Right atrium auricular region (tissue), 2 donors: ENCODE measurements around the gene RAB3C. TPM values are rescaled to one million over a fixed set of nuclear protein-coding genes. Genes with fewer than 3 reads are reported as not detected.

Experiments used
- DNase-seq: peaks from one replicate; pipeline ENCODE4 v3.0.0-alpha.2; 2019; ENCODE audit warnings: low spot score
- H3K27ac ChIP-seq, 2 donors: fragments of 200-600 bp; sonication (generic); 1 replicate in 1 of 2; 2 replicates in 1 of 2; pipeline ENCODE4 v1.5.1; 2016 to 2019
- H3K27me3 ChIP-seq, 2 donors: fragments of 200-600 bp; sonication (generic); one replicate each; pipeline versions ENCODE4 v1.5.1 to v1.6.0; 2017 to 2019
- H3K36me3 ChIP-seq: fragments of 200-600 bp; sonication (generic); one replicate; pipeline ENCODE4 v1.5.1; 2016
- H3K4me1 ChIP-seq, 2 donors: fragments of 200-600 bp; sonication (generic); one replicate each; pipeline versions ENCODE4 v1.5.1 to v1.6.0; 2017 to 2019
- H3K4me3 ChIP-seq, 2 donors: fragments of 200-600 bp; sonication (generic); 1 replicate in 1 of 2; 2 replicates in 1 of 2; pipeline ENCODE4 v1.5.1; 2017 to 2019; ENCODE audit warnings: mild to moderate bottlenecking in 1 of 2, moderate library complexity in 1 of 2
- H3K9me3 ChIP-seq, 2 donors: fragments of 200-600 bp; sonication (generic); one replicate each; pipeline ENCODE4 v1.5.1; 2019
- total RNA-seq, 2 donors: library from RNA; depleted of rRNA; stranded (reverse); fragments of >200 nt; gene quantifications; one replicate each; pipeline ENCODE4 v1.1.0, GENCODE V29; 2016
- TF ChIP-seq, protein P1 (sequence below), 2 donors: fragments of 200-600 bp; sonication (generic); IDR thresholded peaks; one replicate each; pipeline ENCODE4 v1.5.1; 2019; ENCODE audit warnings: antibody characterized with exemption in 2 of 2

The RAB3C gene
- total RNA-seq, 2 donors from 2014 or later = 0.07 to 0.16 TPM

DNA sequence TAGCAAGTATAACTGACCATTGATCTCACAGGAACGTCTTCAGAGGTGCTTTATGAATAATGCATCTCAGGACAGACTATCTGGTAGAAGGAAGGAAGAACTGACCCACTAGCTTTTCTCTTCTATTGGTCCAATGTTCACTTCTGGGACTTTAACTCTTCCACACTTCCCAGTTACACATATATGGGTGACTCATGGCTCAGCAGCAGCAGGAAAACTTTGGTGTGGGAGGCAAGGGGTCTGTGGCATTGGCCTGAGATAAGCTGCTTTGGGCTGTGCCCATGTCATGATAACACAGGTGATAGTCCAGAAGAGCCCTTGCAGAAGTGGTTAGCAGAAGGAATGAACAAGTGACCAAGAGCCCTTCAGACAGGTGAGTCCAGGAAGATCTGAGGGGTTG lies 148.8 kb downstream of the RAB3C start:
- no peak for DNase-seq
- Histone ChIP-seq H3K9me3 (no peaks in the 10 kb centered on the region), H3K4me3 (no peak overlapping the region), H3K27ac (no peak overlapping the region), H3K4me1 (no peaks in the 10 kb centered on the region), H3K27me3 (no peaks in the 10 kb centered on the region), H3K36me3 (no peaks in the 10 kb centered on the region)
- TF ChIP-seq, protein P1, sequence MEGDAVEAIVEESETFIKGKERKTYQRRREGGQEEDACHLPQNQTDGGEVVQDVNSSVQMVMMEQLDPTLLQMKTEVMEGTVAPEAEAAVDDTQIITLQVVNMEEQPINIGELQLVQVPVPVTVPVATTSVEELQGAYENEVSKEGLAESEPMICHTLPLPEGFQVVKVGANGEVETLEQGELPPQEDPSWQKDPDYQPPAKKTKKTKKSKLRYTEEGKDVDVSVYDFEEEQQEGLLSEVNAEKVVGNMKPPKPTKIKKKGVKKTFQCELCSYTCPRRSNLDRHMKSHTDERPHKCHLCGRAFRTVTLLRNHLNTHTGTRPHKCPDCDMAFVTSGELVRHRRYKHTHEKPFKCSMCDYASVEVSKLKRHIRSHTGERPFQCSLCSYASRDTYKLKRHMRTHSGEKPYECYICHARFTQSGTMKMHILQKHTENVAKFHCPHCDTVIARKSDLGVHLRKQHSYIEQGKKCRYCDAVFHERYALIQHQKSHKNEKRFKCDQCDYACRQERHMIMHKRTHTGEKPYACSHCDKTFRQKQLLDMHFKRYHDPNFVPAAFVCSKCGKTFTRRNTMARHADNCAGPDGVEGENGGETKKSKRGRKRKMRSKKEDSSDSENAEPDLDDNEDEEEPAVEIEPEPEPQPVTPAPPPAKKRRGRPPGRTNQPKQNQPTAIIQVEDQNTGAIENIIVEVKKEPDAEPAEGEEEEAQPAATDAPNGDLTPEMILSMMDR (IDR thresholded peaks at IDR 0.05) = no peak

DNA sequence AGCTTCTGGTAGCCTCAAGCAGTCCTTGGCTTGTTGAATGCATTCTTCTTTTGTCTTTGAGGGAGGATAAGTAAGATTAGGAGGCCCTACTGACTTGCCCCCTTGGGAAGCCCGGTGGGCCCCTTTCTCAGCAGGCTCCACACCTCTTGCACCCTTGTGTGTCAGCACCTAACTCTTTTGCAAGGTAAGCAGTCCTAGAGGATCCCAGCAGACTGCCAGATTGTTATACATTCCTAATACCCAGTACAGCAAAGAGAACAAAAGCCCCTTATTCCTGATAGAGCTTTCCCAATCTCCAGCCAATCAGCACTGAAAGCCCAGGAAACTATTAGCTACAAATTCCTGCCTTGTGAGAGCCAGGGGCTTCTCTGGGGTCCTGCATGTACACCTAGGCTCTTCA lies 152.8 kb downstream of the RAB3C start:
- H3K4me3 ChIP-seq = no peak overlapping the region
- DNase-seq = no peak
- TF ChIP-seq, protein P1 (IDR thresholded peaks at IDR 0.05) = no peak
- no peaks in the 10 kb centered on the region for H3K36me3 ChIP-seq
- no peaks in the 10 kb centered on the region for H3K27me3 ChIP-seq
- no peaks in the 10 kb centered on the region for H3K9me3 ChIP-seq
- no peaks in the 10 kb centered on the region for H3K4me1 ChIP-seq
- no peak overlapping the region for H3K27ac ChIP-seq

DNA sequence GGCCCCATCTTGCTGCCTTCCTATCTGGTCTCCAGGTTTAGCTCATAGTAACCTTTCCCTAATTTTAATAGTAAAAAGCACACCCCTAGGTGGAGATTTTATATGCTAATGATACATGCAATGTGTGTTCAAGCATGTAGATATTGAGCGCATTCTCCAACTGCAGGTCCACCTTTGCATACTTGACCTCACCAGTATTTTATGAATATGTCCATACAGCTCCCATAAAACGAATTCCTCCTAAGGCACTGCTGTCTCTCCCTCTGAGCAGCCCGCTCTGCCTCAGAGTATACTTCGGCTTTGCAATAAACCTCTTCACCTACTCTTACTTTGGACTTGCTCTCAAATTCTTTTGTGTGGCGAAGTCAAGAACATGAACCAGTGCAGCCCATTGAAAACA lies 153.3 kb downstream of the RAB3C start:
- Histone ChIP-seq H3K4me1 (no peaks in the 10 kb centered on the region), H3K9me3 (no peaks in the 10 kb centered on the region), H3K27ac (no peak overlapping the region), H3K36me3 (no peaks in the 10 kb centered on the region), H3K27me3 (no peaks in the 10 kb centered on the region), H3K4me3 (no peak overlapping the region)
- no peak for DNase-seq
- TF ChIP-seq, protein P1 (IDR thresholded peaks at IDR 0.05) = no peak

DNA sequence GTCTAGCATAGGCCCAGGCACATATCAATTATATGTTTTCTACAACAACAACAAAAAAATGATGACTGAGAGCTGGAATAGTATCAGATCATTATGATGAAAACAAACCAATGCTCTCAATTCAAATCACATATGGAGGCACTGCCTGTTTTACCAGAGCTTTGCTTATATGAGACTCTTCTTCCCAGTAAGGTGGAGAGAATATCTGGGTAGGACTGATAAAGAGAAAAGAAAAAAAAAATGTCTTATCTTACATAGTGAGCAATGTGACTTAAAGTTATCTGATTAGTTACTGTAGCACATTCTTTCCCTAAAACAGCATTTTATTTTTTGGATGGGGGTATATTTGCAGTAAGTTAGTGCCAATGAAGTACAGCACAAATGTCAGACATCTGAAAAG lies 154.8 kb downstream of the RAB3C start:
- Histone ChIP-seq H3K27ac (no peak overlapping the region), H3K9me3 (no peaks in the 10 kb centered on the region), H3K4me1 (no peaks in the 10 kb centered on the region), H3K27me3 (no peaks in the 10 kb centered on the region), H3K4me3 (no peak overlapping the region), H3K36me3 (no peaks in the 10 kb centered on the region)
- no peak for DNase-seq
- TF ChIP-seq, protein P1 (IDR thresholded peaks at IDR 0.05) = no peak

DNA sequence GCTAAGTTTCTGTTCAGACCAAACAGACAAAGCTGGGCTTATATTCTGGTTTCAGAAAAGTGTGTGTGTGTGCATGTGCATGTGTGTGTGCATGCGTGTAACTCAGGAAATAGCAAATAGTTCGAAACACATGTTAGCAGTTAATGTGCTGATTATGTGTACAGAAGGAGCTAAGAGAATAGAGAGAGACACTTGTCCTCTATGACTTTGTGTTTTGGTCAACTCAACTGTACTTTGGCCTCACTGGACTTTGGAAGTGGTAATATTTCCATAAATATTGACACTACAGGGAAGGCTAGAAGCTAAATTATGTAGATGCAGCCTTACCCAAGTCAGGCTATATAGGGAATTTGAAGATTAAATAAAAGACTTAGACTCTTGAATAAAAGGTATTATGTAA lies 155.5 kb downstream of the RAB3C start:
- no peaks in the 10 kb centered on the region for H3K9me3 ChIP-seq
- DNase-seq = no peak
- no peaks in the 10 kb centered on the region for H3K4me1 ChIP-seq
- H3K27me3 ChIP-seq = no peaks in the 10 kb centered on the region
- no peak overlapping the region for H3K4me3 ChIP-seq
- no peaks in the 10 kb centered on the region for H3K36me3 ChIP-seq
- H3K27ac ChIP-seq = no peak overlapping the region
- TF ChIP-seq, protein P1 (IDR thresholded peaks at IDR 0.05) = no peak

DNA sequence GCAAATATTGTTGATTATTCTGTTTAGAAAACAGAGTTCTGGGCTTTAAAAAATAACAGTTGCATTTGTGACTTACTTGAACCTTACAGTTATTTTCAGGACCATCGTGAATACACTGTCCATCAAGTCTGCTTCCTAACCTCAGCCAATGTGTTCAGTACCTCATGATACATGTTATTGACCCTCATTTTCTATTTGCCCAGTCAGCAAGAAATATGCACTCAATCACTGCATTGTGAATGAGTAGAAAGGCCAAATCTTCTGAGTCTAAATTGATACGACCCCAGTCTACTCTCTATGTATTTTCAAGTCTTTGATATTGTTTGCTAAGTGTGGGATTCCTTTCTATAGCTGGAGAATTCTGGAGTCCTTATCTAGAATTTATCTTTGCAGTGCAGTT lies 156.2 kb downstream of the RAB3C start:
- no peaks in the 10 kb centered on the region for H3K4me1 ChIP-seq
- TF ChIP-seq, protein P1 (IDR thresholded peaks at IDR 0.05) = no peak
- H3K27me3 ChIP-seq = no peaks in the 10 kb centered on the region

More for the DNA sequence above, 156.2 kb downstream of the RAB3C start:
- no peak overlapping the region for H3K4me3 ChIP-seq
- no peaks in the 10 kb centered on the region for H3K36me3 ChIP-seq
- no peak for DNase-seq
- H3K9me3 ChIP-seq = no peaks in the 10 kb centered on the region
- no peak overlapping the region for H3K27ac ChIP-seq
